GM23248 (cell line): ENCODE measurements around the gene MYH6.
"Not testable (repeated sequence)": the region's sequence is repeated elsewhere in the genome, so short reads cannot be mapped to it uniquely, and the experiment has no call there.

Source experiments
- EZH2 ChIP-seq: fragments of 200-600 bp; sonication (generic); IDR thresholded peaks from 2 replicates; pipeline ENCODE4 v1.6.1; 2018; ENCODE audit warnings: antibody characterized with exemption, mild to moderate bottlenecking; ENCODE audit not compliant: insufficient read depth, poor library complexity, severe bottlenecking
- EZH2phosphoT487 ChIP-seq: fragments of 200-600 bp; sonication (generic); IDR thresholded peaks from 2 replicates; pipeline ENCODE4 v1.6.1; 2018; ENCODE audit warnings: antibody characterized with exemption, moderate library complexity, mild to moderate bottlenecking, low read depth; ENCODE audit not compliant: insufficient read depth

- not testable (repeated sequence) for TF ChIP-seq EZH2phosphoT487, EZH2
Measured at GRCh38 chr14:23456883-23457586, 49.0 kb upstream of the MYH6 start.
